ENCODE measurements around the gene ABHD1. TPM values are rescaled to one million over a fixed set of nuclear protein-coding genes. Genes with fewer than 3 reads are reported as not detected.
A peak's percentile ranks its signal among the peaks of the same experiment; 100 is the strongest.

Gene ABHD1
- total RNA-seq, 1 donor: not detected

DNA sequence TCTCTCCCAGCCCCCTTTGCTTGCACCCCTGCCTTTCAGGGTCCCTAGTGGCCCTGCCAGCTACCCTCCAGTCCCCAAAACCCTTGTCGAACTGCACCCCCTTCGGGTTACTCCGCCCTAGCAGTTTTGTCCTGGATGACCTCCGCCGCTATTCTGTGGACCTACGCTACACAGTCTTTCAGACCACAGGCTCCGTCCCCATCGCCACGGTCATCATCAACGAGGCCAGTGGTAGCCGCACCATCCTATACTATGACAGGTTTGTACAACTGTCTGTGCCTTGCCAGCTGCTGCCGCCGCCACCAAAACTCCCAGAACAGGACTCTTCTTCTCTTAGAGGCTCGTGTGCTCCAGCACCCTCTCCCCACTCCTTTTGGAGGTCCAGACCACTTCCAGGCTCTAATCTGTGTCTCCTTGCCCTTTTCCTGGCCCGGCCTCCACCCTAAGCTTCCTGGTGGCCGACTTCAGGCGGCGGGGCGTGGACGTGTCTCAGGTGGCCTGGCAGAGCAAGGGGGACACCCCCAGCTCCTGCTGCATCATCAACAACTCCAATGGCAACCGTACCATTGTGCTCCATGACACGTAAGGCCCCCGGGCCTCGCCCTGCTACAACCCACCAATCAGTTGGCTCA, 29.1 kb upstream of the ABHD1 start:
- DNase-seq (ENCODE audit: low read depth): no peak
- TF ChIP-seq, protein P1, sequence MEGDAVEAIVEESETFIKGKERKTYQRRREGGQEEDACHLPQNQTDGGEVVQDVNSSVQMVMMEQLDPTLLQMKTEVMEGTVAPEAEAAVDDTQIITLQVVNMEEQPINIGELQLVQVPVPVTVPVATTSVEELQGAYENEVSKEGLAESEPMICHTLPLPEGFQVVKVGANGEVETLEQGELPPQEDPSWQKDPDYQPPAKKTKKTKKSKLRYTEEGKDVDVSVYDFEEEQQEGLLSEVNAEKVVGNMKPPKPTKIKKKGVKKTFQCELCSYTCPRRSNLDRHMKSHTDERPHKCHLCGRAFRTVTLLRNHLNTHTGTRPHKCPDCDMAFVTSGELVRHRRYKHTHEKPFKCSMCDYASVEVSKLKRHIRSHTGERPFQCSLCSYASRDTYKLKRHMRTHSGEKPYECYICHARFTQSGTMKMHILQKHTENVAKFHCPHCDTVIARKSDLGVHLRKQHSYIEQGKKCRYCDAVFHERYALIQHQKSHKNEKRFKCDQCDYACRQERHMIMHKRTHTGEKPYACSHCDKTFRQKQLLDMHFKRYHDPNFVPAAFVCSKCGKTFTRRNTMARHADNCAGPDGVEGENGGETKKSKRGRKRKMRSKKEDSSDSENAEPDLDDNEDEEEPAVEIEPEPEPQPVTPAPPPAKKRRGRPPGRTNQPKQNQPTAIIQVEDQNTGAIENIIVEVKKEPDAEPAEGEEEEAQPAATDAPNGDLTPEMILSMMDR (IDR thresholded peaks at IDR 0.05; ENCODE audit: insufficient read depth, low read depth, low read length): no peak

DNA sequence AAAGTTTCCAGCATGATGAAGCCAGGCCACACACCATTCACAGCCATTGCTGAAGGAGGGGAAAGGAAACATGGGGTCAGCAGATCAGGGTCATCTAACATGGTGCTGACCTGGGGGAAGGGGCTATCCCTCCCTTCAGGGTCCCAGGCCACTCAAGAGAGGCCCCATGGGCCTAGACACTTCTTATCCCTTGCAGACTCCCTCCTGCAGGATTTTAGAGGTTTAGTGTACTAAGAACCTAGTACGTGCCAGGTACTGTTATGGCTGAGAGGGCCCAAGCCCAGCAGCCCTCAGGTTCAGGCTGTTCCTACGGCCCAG, 28.2 kb upstream of the ABHD1 start:
- TF ChIP-seq, protein P1 (IDR thresholded peaks at IDR 0.05; ENCODE audit: insufficient read depth, low read depth, low read length): no peak
- no peak overlapping the region for H3K4me3 ChIP-seq (ENCODE audit: low read depth, low read length)
- no peak for DNase-seq (ENCODE audit: low read depth)

More for the DNA sequence above, 29.1 kb upstream of the ABHD1 start:
- no peak overlapping the region for H3K4me3 ChIP-seq (ENCODE audit: low read depth, low read length)

DNA sequence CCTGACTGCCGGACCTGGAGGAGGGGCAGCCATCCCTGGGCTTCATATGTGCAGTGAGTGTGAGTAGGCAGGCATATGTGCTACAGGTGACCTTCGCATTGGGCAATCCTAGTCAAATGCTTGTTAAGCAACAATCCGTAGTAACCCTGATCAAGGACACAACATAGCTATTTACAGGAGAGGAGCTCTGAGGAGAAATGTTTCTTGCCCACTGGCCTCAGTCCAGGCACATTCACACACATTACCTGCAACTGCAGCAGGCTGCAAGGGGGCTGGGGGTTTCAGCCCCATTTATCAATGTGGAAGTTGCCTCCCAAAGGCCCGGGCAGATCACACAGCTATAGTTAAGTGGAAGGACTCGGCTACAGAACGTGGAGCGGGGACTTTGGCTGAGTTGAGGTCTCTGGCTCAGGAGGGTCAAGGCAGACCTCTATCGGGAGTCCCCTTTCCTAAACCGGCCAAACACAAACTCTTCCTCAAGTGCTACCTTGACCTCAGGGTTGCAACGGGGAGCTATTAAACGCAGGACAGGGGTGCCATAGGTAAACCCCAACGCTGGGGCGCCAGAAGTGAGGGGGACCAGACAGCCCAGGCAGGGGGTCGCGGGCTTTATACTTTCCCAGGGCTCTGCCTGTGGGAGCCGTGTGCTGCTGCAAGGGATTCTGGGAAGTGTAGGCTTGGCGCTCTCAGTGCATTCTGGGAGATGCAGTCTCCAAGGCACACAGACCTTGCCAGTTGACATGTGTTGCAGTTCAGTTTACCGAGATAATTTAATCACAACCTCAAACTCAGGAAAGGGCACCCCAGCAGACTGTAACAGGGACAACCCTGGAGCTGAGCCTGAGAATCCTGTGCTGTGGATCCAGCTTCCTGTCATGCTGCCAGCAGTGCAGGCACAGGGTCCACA, 27.6 kb upstream of the ABHD1 start:
- TF ChIP-seq, protein P1 (IDR thresholded peaks at IDR 0.05; ENCODE audit: insufficient read depth, low read depth, low read length): no peak
- H3K4me3 ChIP-seq (ENCODE audit: low read depth, low read length): peak overlapping the region; percentile 20
- peak; percentile 51 for DNase-seq (ENCODE audit: low read depth)

DNA sequence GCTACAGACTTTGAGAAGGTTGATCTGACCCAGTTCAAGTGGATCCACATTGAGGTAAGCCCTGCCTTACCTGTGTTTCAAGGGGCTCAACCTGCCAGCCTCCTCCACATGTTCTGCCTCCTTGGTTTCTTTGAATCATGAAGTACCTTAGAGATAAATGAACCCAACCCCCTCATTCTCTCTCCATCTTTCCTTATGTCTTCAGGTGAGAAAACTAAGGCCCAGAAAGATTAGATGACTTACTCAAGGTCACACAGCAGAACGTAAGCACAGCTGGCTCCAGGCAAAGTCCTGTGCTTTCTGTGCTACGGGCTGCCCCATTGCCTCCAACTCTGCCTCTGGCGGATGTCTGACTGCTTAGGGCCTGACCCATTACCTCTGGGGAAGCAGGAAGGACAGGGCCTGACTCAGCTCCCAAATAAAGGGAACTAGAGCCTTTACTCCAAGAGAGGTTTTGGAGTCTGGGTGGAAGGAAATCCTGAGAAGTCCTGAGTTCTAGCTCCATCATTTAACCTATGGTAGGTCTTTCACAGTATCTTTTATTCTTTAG, 26.8 kb upstream of the ABHD1 start:
- no peak overlapping the region for H3K4me3 ChIP-seq (ENCODE audit: low read depth, low read length)
- DNase-seq (ENCODE audit: low read depth): no peak
- TF ChIP-seq, protein P1 (IDR thresholded peaks at IDR 0.05; ENCODE audit: insufficient read depth, low read depth, low read length): no peak

DNA sequence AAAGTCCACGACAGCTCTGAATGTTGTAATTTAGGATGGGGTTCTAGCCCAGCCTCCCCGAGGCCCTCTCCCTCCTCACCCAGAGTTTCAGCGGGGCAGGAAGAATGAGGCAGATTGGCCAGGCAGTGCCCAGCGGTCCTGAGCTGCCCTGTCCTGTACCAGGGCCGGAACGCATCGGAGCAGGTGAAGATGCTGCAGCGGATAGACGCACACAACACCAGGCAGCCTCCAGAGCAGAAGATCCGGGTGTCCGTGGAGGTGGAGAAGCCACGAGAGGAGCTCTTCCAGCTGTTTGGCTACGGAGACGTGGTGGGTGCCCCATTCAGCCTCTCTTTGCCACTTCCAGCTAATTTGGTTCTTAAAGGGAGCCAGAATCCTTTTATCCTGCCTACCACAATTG, 26.3 kb upstream of the ABHD1 start:
- TF ChIP-seq, protein P1 (IDR thresholded peaks at IDR 0.05; ENCODE audit: insufficient read depth, low read depth, low read length): no peak
- DNase-seq (ENCODE audit: low read depth): no peak
- no peak overlapping the region for H3K4me3 ChIP-seq (ENCODE audit: low read depth, low read length)

DNA sequence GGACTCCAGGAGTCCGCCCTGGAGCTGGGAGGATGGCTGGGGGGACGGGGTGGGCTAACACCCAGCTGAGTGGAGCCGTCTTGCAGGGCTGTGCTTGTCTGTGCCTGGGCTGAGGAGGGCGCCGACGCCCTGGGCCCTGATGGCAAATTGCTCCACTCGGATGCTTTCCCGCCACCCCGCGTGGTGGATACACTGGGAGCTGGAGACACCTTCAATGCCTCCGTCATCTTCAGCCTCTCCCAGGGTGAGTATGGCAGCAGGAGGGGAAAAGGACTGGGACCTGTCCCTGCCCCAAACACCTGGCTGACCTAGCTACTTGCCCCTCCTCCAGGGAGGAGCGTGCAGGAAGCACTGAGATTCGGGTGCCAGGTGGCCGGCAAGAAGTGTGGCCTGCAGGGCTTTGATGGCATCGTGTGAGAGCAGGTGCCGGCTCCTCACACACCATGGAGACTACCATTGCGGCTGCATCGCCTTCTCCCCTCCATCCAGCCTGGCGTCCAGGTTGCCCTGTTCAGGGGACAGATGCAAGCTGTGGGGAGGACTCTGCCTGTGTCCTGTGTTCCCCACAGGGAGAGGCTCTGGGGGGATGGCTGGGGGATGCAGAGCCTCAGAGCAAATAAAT, 24.2 kb upstream of the ABHD1 start:
- H3K4me3 ChIP-seq (ENCODE audit: low read depth, low read length): no peak overlapping the region
- TF ChIP-seq, protein P1 (IDR thresholded peaks at IDR 0.05; ENCODE audit: insufficient read depth, low read depth, low read length): no peak
- no peak for DNase-seq (ENCODE audit: low read depth)

Data from fibroblast of villous mesenchyme (primary cell).